IMR-90 (cell line): ENCODE results near the gene SRGAP2C. TPM values are rescaled to one million over a fixed set of nuclear protein-coding genes. Genes with fewer than 3 reads are reported as not detected.
"Not testable (repeated sequence)": the region's sequence is repeated elsewhere in the genome, so short reads cannot be mapped to it uniquely, and the experiment has no call there.

Source experiments
- ATAC-seq: fragments of 200-7000 bp; cut with Tn5 transposase; 2 replicates; pipeline ENCODE4 v1.9.1; 2020; ENCODE audit warnings: low read depth, mild to moderate bottlenecking, moderate library complexity
- BruUV-seq: library from RNA; stranded (reverse); fragments of 400-500 nt; replicated peaks from 2 replicates; lab custom pipeline; 2021; lab: Mats Ljungman, UMichigan
- CTCF ChIA-PET: fragments of 300-600 bp; formaldehyde crosslinking; extraction: SDS; loops from one replicate; lab custom pipeline; 2021; ENCODE audit warnings: antibody characterized with exemption; lab: Yijun Ruan, JAX
- POLR2A ChIA-PET: fragments of 300-600 bp; sonication (Branson Sonifier 250); formaldehyde crosslinking; loops from one replicate; lab custom pipeline; 2022; ENCODE audit warnings: antibody characterized with exemption; ENCODE audit not compliant: unreplicated experiment; lab: Charles Lee
- DNase-seq: peaks from one replicate; pipeline ENCODE4 v3.0.0; 2013
- H2AFZ ChIP-seq: replicated peaks from 2 replicates; pipeline ENCODE3; 2013; ENCODE audit warnings: low read length, mild to moderate bottlenecking; ENCODE audit not compliant: poor library complexity
- H2AK5ac ChIP-seq: 2 replicates; pipeline ENCODE4 v1.6.1; 2013; ENCODE audit warnings: low read depth, low read length, inconsistent platforms
- H2AK9ac ChIP-seq: replicated peaks from 2 replicates; pipeline ENCODE3; 2013; ENCODE audit warnings: mild to moderate bottlenecking, low read depth, low read length, moderate library complexity; ENCODE audit not compliant: poor library complexity
- H2BK120ac ChIP-seq: 2 replicates; pipeline ENCODE4 v1.6.1; 2013; ENCODE audit warnings: low read depth, low read length, inconsistent platforms
- H2BK15ac ChIP-seq: 3 replicates; pipeline ENCODE4 v1.6.1; 2013; ENCODE audit warnings: low read depth, low read length, inconsistent platforms
- H2BK20ac ChIP-seq: 2 replicates; pipeline ENCODE4 v1.6.1; 2013; ENCODE audit warnings: low read depth, mild to moderate bottlenecking, inconsistent platforms, low read length, moderate library complexity
- H2BK5ac ChIP-seq: 2 replicates; pipeline ENCODE4 v1.6.1; 2013; ENCODE audit warnings: mild to moderate bottlenecking, low read depth, low read length, inconsistent platforms; ENCODE audit not compliant: poor library complexity, severe bottlenecking
- H3K14ac ChIP-seq: replicated peaks from 2 replicates; pipeline ENCODE4 v1.6.1; 2013; ENCODE audit warnings: low read depth, low read length, inconsistent platforms
- H3K18ac ChIP-seq: 2 replicates; pipeline ENCODE4 v1.6.1; 2013; ENCODE audit warnings: low read depth, low read length, control low read depth
- H3K23ac ChIP-seq: 2 replicates; pipeline ENCODE4 v1.6.1; 2013; ENCODE audit warnings: low read depth, low read length, inconsistent platforms
- H3K27ac ChIP-seq: 2 replicates; pipeline ENCODE4 v1.5.1; 2013; ENCODE audit warnings: mild to moderate bottlenecking, control low read depth, low read length; ENCODE audit not compliant: insufficient read depth
- H3K27me3 ChIP-seq: 2 replicates; pipeline ENCODE4 v1.6.1; 2013; ENCODE audit warnings: low read length; ENCODE audit not compliant: control insufficient read depth, insufficient read depth
- H3K36me3 ChIP-seq: 2 replicates; pipeline ENCODE4 v1.6.1; 2013; ENCODE audit warnings: low read length, mixed read lengths; ENCODE audit not compliant: control insufficient read depth, insufficient read depth
- H3K4ac ChIP-seq: 2 replicates; pipeline ENCODE4 v1.6.1; 2013; ENCODE audit warnings: low read depth, low read length, inconsistent platforms
- H3K4me1 ChIP-seq: 2 replicates; pipeline ENCODE4 v1.6.1; 2013; ENCODE audit warnings: low read length, mixed read lengths; ENCODE audit not compliant: control insufficient read depth, insufficient read depth
- H3K4me2 ChIP-seq: 2 replicates; pipeline ENCODE4 v1.6.1; 2013; ENCODE audit warnings: low read depth, mild to moderate bottlenecking, control low read depth, low read length, moderate library complexity
- H3K4me3 ChIP-seq: 2 replicates; pipeline ENCODE4 v1.5.1; 2013; ENCODE audit warnings: low read depth, mild to moderate bottlenecking, control low read depth, low read length, moderate library complexity; ENCODE audit not compliant: insufficient read depth
- H3K56ac ChIP-seq: 2 replicates; pipeline ENCODE4 v1.6.1; 2013; ENCODE audit warnings: low read length, inconsistent platforms; ENCODE audit not compliant: insufficient read depth; ENCODE audit errors: extremely low read depth
- H3K79me1 ChIP-seq, 2 experiments: 2 replicates each; pipeline ENCODE4 v1.6.1; 2013; ENCODE audit warnings: low read length in 2 of 2, inconsistent platforms in 1 of 2, low read depth in 1 of 2
- H3K9ac ChIP-seq: 2 replicates; pipeline ENCODE4 v1.6.1; 2013; ENCODE audit warnings: low read depth, low read length, control low read depth
- H3K9me1 ChIP-seq: 2 replicates; pipeline ENCODE4 v1.6.1; 2013; ENCODE audit warnings: low read length, inconsistent platforms; ENCODE audit not compliant: insufficient read depth
- H3K9me3 ChIP-seq: 2 replicates; pipeline ENCODE4 v1.6.1; 2013; ENCODE audit warnings: low read length; ENCODE audit not compliant: control insufficient read depth, insufficient read depth
- H4K20me1 ChIP-seq: 2 replicates; pipeline ENCODE4 v1.6.1; 2013; ENCODE audit warnings: low read length, inconsistent platforms; ENCODE audit not compliant: insufficient read depth
- H4K5ac ChIP-seq: 2 replicates; pipeline ENCODE4 v1.6.1; 2013; ENCODE audit warnings: mild to moderate bottlenecking, low read depth, low read length, control low read depth
- H4K8ac ChIP-seq, 2 experiments: 2 replicates each; pipeline ENCODE4 v1.6.1; 2013; ENCODE audit warnings: low read depth in 2 of 2, low read length in 2 of 2, control low read depth in 1 of 2, inconsistent platforms in 1 of 2
- H4K91ac ChIP-seq: 2 replicates; pipeline ENCODE4 v1.6.1; 2013; ENCODE audit warnings: low read depth, low read length, inconsistent platforms; ENCODE audit not compliant: insufficient read depth
- WGBS, 2 experiments: methylation state at CpG; one replicate each; pipeline versions ENCODE4 v1.1.5 to v1.1.7; 2013; ENCODE audit warnings: missing lambda C conversion rate in 2 of 2; ENCODE audit not compliant: insufficient read length in 1 of 2; ENCODE audit errors: extremely low coverage in 2 of 2; 5-methylcytosine and 5-hydroxymethylcytosine counted together
- dilution Hi-C: fragments of 300-500 bp; cut with HindIII; formaldehyde crosslinking; loops from one replicate; pipeline ENCODE4 v1.14.3; 2018; ENCODE audit warnings: low sequenced_read_pairs; ENCODE audit not compliant: unreplicated experiment
- in situ Hi-C: fragments of 300-500 bp; cut with MboI; formaldehyde crosslinking; loops from 3 replicates; pipeline ENCODE4 v1.14.3; 2019; ENCODE audit warnings: low sequenced_read_pairs, inconsistent platforms, mixed read lengths
- intact Hi-C: fragments of 100-400 bp; cut with micrococcal nuclease; formaldehyde crosslinking; loops from 2 replicates; pipeline ENCODE4 v1.10.0; 2022
- polyA plus RNA-seq, 3 experiments: library from polyadenylated mRNA; depleted of rRNA; stranded (reverse); fragments of >200 nt; gene quantifications; 2 replicates each; pipeline ENCODE4 v1.2.3, GENCODE V29; 2012; ENCODE audit warnings: low replicate concordance in 1 of 3
- total RNA-seq: library from RNA; depleted of rRNA; stranded (reverse); fragments of >200 nt; gene quantifications from 2 replicates; pipeline ENCODE4 v1.2.3, GENCODE V29; 2012

The SRGAP2C gene
- total and polyA plus RNA-seq, 2 of the 4 experiments (the other 2 are of a cell fraction): 5.6 to 12.7 TPM

- H3K9me3 ChIP-seq, ATAC-seq, H3K36me3 ChIP-seq, H3K23ac ChIP-seq, H3K4me3 ChIP-seq, DNase-seq, POLR2A ChIA-PET, H3K79me1 ChIP-seq, H2AK5ac ChIP-seq, H3K9ac ChIP-seq, dilution Hi-C loops, H4K8ac ChIP-seq, H2AK9ac ChIP-seq, BruUV-seq, H3K27me3 ChIP-seq, H3K56ac ChIP-seq, H3K4me2 ChIP-seq, H2AFZ ChIP-seq, H3K14ac ChIP-seq, H3K4ac ChIP-seq, H4K5ac ChIP-seq, H2BK20ac ChIP-seq, H3K4me1 ChIP-seq, H4K20me1 ChIP-seq, H2BK15ac ChIP-seq, CTCF ChIA-PET, H2BK5ac ChIP-seq, H2BK120ac ChIP-seq, in situ Hi-C loops, H4K91ac ChIP-seq, H3K27ac ChIP-seq, H3K9me1 ChIP-seq, intact Hi-C loops, H3K18ac ChIP-seq: not testable (repeated sequence)
- no CpG with 5 or more reads among the region's 4 CpGs for WGBS, 2 experiments
Measured at GRCh38 chr1:121226295-121226904, 41.6 kb downstream of the SRGAP2C start.

- H4K5ac ChIP-seq, H3K9ac ChIP-seq, dilution Hi-C loops, H3K4me3 ChIP-seq, H3K9me3 ChIP-seq, H2AFZ ChIP-seq, H2BK120ac ChIP-seq, H2BK15ac ChIP-seq, H2BK20ac ChIP-seq, H4K91ac ChIP-seq, H3K4me1 ChIP-seq, H3K18ac ChIP-seq, BruUV-seq, H3K27me3 ChIP-seq, in situ Hi-C loops, H2AK5ac ChIP-seq, H4K8ac ChIP-seq, H3K56ac ChIP-seq, intact Hi-C loops, H3K36me3 ChIP-seq, H3K4ac ChIP-seq, H4K20me1 ChIP-seq, H2AK9ac ChIP-seq, POLR2A ChIA-PET, H3K23ac ChIP-seq, H3K14ac ChIP-seq, H3K4me2 ChIP-seq, H3K9me1 ChIP-seq, CTCF ChIA-PET, DNase-seq, H2BK5ac ChIP-seq, H3K27ac ChIP-seq, H3K79me1 ChIP-seq: not testable (repeated sequence)
- peak; percentile 67 for ATAC-seq
- WGBS, 2 experiments: no CpG with 5 or more reads among the region's 2 CpGs
Measured at GRCh38 chr1:121226925-121227324, 42.1 kb downstream of the SRGAP2C start.
